Measurements from ENCODE around the gene TREH.

The TREH gene

DNA sequence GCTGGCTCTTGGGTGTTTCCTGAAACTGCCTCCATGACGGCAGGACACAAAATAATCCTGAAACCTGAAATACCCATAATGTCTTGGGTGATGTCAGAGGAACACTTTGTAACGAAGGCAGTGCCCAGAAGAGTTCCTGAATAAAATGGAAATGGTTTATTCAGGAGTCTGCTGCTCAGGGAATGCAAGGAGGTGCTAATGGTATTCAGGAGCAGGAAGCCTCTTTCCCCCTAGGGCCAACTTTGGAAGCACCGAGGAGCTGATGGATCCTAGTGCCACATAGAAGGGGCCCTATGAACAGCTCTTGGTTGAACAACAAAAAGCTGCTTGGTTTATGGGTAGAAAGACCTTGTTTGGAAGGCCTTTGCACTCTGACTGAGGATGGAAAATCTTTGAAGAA, 15.5 kb downstream of the TREH start:
- no peak for DNase-seq (ENCODE audit: low read depth)

DNA sequence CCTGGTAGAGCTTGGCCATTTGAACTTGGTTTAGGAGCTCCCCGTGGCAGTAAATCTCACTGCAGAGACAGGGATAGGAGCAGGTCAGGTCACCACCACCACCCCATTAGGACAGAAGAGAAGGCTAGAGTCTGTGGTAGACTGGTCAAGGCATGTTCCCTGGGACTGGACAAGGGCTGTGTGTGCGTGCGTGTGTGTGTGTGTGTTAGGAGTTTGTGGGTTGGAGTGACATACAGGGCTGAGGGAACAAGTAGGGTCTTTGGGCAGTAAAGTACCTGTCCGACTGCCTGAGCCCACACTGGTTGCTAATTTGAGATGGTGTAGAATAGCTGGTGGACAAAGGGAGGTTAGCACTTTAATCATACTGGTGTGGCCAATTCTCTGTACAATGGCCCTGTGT, 16.1 kb downstream of the TREH start:
- no peak for DNase-seq (ENCODE audit: low read depth)

DNA sequence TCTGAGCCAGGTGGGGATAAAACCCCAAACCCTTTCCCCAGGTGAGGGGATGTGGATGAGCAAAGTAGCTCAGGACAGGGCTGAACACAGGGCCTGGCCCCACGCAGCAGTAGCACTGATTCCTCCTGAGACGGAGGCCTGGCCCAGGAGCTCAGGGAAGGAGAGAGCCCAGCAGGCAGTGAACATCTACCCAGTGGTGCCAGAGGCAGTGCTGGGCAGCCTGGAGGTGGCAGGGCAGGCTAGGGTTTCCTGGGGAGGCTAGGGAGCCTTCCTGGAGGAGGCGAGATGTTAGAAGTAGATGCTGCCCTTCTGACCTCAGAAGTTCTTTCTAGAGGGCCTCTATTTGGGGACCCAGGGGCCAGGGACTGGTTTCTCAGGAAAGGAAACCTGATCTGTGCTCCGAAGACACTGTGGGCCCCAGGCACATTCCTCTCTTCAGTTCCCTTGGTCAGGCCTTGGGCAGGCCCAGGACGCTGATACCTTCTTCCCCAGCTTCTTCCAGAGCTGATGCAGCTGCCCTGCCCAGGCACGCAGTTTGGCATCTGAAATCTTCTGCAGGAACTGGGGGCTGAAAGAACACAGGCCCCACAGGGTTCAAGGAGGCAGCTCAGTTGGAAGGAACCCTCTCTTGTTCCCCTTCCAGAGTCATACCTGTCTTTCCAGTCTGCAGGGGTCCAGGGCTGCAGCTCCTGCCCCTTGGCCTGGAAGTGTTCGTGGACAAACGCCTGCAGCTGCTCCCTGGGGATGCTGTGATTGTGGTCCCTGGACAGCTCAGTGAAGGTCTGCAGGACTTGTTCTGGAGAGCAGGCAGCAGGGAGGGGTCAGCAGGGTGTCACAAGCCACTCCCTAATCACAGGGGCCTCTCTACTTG, 16.8 kb downstream of the TREH start:
- peak; percentile 36 for DNase-seq (ENCODE audit: low read depth)

DNA sequence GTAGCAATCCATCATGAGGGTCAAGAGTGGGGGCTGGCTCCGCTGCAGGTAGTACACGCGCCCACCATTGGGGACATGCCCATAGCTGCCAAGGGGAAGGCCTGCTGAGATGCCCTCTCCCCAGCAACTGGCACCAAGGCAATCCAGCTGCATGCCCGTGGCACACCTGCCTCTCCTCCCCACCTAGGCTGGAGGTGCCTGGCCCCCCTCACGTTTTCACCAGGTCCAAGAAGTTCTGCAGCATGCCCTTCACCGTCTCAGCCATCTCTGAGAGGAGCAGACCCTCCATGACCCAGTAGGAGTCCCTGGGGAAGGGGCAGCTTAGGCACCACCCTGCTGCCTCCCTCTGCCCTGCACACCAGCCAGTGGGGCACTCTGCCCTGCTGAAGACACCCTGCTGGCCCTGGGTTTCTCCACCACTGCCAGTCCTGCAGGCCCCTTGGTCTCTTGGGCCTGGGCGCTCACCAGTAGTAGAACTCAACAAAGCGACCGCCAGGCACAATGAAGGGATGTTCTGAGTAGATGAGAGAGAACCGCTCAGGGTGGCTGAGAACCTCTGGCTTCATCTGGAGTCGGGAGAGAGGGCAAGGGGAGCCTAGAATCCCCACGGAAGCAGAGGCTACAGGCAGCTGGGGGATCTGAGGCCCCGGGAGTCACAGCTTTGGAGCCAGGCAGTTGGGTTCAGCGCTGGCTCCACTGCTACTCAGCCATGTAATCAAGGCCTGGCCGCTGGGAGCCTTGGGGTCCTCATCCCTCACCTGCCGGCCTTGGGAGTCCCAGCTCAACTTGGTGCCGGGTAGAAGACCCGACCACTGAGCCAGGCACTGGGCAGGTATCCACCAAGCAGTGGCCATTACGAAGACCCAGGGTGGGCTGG, 17.8 kb downstream of the TREH start:
- no peak for DNase-seq (ENCODE audit: low read depth)

DNA sequence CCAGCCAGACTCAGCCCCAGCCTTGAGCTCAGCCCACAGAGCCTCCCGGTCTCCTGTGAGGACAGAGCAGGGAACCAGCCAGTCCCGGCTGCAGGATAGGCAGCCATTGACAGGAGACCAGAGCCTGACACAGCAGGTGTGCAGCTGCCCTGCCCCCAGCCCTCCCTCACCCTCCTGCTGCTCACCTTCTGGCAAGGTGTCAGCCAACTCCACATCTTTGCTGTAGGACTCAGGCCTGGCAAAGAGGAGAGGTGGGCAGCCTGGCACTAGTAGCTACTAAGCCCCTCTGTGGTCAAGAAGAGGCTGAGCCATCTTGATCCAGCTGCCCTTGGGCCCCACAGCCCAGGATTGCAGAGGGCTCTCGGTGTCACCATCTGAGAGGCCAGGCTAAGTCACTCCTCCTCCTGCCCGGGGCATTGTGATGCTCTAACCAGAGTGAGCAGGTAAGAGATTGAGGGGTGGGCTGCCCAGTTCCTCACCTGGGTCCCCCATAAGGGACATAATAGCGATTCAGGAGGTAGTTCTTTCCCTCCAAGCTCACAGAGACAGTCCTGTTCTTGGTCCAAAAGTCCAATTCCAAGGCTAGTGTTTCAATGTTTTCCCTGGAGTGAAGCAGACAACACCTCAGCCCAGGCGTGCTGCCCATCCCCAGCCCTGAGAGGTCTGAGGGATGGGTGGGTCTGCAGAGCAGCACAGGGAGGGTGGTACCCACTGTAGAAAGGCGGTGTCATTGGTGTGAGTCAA, 18.6 kb downstream of the TREH start:
- DNase-seq (ENCODE audit: low read depth), result no peak

DNA sequence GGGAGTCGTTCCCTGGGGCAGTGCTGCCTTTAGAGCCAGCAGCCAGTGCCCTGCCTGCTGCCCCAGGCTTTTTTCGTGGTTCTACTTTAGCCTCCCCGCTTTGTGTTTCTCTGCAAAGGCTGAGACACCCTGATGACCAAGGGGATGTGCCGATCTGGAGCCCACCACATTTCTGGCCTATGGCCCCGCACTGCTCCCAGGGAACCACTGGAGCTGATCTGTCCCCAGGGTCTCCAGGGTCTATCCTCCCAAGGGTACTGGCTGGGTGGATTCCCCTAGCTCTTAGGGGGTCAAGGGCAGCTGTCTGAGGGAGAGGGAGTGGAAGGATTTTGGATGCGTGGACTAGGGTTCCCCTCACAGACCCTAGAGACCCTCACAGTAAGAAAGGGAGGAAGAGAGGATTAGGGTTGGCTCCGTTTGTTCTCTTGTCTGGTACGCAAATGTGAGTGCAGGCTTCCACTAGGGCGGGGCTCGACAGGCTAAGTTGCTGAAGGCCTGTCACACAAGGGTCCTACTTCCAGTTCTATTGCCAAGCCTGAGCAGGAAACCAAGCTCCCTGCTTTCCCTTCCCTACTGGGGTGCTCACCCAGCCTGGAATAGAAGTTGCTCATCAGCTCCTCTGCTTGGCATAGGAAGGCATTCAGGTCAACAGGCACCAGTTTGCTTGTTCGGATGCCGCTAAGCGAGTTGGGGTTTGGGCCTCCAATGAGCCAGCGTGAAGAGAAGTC, 19.3 kb downstream of the TREH start:
- no peak for DNase-seq (ENCODE audit: low read depth)

DNA sequence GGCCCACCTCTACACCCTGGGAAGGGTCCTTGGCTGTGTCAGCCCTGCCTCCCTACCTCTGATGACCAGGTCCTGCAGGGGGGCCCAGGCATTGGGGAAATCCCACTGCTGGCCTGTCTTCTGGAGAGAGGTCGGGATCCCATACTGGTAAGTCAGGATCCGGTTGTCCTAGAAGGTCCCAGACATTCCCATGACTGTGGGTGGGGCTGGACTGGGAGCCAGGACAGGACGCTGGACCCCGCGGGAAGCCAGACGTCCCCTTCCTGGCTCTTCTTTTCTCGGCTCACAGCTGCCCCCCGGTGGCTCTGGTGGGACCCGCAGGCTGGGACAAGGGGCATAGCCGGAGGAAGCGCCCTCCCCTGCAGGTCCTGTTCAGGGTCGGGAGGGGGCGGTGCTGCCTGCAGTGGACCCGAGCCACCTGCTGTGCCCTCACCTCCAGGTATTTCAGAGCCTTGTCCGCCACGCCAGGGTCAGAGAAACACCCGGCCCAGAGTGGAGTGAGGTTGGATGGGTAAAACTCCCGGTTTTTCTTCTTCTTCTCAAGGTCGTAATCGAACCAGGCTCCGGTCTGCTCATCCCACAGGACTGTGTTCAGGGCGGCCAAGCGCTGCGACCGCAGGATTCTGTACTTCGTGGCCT, 20.0 kb downstream of the TREH start:
- peak; percentile 86 for DNase-seq (ENCODE audit: low read depth)

DNA sequence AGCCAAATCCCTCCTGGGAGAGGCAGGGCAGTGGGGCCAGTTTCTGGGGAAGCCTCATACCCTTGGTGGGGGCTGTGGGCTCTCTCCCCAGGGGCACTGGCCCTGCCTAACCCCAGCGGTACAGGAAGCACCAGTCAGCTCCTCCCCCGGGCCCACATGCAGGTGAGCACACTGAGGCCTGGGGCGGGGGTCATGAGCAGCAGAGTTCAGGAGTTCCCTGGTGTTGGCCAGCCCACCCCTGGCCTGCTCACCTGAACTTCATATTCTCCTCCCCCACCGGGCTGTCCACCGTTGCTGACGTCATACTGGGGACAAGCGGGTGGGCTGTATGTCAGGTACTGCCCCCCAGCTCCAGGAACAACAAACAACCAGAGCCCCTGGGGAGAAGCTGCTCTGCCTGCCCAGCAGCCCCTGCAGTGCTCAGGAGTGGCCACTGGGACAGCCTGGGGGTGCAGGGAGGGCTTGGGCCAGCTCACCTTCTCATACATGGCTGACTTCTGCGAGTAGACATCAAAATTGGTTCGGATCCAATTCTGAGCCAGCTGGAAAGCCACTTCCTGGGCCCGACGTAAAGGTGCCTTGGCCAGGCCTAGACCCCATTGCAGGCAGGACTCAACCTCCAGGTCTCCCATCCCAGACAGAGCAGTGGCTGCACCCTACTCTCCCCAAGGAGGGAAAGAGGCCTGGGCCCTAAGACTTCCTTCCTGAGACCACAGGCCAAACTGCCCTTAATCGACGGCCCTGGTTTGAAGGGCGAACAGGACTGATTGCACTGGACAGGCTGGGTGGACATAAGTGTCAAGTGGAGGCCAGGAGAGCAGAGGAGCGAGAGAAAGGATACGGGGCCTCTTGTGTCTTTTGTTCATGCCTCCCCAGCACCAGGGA, 20.8 kb downstream of the TREH start:
- peak; percentile 26 for DNase-seq (ENCODE audit: low read depth)

DNA sequence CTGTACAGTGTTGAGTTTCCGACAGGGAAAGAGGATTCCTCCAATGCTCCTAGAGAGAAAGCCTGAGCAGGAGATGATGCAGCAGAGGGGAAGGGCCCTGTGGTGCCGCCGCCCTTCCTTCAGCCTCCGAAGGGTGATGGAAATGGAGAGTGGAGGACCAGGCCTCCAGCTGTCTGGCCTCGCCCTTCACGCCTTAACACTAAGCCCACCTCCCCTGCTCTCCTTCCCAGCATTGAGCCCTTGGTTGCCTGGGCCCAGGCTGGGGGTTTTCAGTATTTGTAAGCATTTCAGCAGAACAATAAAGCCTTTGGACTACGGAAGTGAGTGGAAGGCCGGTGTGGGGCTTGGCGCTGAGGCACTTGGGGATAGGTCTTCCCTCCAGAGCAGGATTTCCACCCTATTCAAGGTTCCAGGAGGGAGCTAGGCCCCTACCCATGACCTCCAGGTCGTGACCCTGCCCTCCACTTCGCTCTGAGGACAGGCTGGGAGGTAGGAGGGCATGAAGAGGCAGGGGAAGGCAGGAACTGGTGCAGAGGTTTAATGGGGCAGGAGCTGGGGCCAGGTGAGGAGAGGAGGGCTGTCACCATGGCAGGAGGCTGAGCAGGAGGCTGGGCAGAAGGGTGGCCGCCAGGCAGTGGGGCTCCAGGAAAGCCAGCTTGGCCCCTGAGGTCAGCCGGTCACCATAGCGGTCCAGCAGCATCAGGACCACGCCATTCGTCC, 21.6 kb downstream of the TREH start:
- DNase-seq (ENCODE audit: low read depth), result no peak

DNA sequence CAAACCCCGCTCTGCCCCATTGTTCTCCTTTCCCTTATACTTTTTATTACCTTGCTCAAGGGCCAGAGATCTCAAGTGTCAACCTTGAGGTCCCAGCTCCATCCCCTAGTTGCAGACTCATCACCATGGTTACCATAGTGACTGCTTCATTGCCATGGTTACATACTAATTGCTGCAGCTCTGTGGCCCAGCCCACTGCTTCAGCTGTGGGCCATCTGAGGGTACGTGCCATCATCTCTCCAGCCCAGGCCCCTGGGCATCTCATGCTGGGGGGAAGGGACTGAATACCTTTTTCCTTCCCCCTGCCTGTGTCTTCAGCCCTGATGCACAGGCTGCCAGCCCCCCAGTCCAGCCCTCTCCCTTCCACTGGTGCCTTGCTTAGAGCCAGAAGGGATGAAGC, 22.2 kb downstream of the TREH start:
- DNase-seq (ENCODE audit: low read depth), result peak; percentile 24

DNA sequence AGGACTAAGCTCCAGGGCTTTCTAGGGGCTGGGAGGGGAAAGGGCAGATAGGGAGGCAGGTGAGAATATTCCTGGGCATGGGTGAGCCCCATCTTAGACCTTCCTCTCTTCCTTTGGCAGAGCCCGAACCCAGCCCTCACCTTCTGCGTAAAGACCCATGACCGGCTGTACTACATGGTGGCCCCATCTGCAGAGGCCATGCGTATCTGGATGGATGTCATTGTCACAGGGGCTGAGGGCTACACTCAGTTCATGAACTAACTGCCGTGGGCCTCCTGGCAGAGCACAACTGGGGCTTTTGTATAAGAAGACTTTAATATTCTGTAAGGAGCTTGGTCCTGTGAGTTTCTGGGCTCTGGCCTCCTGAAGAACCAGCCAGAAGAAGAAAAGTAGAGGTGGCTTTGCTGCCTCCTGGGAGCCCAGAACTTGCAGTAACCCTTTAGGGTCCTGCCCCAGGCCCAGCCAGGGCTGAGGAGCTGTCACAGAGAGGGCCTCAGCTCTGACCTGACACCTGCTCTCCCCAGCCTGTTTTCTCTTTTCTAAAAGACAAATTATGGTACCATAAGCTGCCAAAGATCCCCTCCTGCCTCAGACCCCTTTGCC, 22.8 kb downstream of the TREH start:
- DNase-seq (ENCODE audit: low read depth), result no peak

DNA sequence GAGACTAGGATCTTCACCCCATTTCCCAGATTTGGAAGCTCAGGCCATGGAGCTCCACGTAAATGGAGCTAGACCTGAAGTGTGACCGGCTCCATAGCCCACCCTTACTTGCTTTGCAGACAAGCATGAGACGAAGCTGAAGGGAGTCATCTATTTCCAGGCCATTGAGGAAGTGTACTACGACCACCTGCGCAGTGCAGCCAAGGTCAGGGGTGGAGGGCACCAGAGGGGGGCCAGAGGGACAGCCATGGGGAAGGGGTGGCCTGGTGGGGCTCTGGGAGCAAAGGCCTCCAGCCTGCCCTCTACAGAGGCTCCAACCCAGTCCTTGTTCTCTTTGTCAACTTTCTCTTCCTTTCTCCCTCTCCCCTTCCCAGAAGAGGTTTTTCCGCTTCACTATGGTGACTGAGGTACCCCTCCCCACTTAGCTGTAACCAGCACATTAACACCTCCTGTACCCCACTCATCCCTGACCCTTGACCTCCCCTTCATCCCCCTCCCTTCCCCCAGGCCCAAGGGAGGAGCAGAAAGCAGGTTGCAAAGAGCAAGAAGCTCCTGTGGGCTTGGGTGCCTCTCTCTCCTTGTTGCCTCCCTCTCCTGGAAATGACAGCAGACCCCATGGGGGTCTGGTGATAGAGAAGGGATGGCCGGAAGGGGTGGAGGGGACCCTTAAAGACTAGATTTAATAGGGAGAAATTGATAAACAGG, 23.8 kb downstream of the TREH start:
- no peak for DNase-seq (ENCODE audit: low read depth)

DNA sequence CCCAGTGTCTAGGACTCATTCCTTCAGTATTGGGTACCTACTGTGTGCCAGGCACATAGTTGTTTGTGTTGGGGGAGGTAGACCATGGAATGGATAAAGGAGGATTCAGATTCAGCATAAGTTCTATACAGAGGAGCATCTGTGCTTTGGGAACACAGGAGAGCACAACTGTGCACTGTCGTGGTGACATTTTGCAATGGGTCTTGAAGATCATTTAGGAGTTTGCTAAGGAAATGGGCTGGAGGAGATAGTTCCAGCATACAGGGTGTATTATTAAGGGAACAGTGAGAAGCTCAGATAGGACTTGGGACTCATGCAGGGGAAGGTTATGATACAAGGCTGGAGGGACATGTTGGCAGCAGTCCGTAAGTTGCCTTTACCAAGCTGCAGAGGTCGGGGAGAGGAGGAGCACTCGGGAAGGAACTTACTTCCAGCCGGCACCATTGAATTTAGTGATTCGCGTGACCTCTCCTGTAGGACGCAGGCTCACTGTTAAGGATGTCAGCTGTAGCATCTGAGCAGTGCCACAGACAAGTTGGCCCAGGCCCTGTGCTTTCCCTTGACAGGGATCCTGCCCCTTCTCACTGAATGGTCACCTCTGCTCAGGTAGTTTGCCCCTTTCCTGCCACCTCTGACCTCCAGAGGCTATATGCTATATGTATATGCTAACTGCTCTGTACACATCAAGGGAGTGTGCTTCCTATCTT, 25.6 kb downstream of the TREH start:
- DNase-seq (ENCODE audit: low read depth), result no peak

DNA sequence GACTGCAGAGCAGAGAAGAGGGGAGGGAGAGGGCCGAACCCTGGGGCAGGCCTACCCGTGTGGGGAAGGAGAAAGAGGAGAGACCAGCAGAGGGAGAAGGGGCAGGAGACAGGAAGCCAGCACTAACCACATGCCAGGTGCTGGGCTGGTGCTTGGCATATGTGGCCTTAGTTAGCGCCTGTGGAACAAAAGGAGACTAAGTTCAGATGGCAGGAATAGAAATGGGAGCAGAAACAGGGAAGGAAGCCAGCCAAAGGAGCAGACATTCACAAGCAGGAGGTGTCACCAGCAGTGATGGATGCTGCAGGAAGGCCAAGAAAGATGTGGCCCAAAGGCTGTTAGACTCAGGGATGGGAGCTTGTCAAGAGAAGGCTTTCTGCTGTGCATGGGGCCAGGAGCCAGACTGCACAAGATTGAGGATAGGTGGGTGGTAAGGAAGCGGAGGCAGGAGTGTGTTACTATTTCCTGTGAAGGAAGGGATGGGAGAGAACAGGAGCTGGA, 26.7 kb downstream of the TREH start:
- DNase-seq (ENCODE audit: low read depth), result no peak

DNA sequence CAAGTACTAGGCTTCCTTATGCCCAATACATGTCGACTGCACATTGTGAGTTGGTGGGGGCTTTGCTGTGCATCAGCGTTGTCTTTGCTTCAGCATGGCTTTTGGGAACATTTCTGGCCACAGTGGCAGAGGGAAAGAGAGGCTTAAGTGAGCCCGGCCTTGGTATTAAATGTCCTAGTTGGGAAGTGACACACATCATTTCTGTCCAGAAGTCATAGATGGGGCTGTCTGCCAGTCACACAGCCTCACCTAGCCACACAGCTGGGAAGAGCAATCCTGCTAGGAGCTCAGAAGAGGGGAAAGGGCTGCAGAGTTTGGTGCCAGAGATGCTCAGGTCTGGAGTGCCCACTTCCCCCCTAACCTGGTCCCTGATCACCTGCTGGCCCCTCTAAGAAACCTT, 27.6 kb downstream of the TREH start:
- DNase-seq (ENCODE audit: low read depth), result no peak

DNA sequence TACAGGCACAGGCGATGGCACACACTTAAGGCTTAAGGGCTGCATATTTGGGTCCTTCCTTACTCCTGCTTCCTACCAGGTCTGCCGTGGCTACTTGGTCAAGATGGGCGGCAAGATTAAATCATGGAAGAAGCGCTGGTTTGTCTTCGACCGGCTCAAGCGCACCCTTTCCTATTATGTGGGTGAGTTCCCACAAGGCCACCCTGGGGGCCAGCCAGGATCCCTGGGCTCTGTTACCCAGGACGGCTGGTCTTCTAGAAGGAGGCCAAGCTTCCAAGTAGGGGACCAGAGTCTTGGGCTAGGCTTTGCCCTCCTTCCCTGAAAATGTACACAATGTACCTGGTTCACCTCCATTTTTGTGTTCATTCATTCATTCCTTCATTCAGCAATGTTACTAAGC, 29.1 kb downstream of the TREH start:
- no peak for DNase-seq (ENCODE audit: low read depth)

DNA sequence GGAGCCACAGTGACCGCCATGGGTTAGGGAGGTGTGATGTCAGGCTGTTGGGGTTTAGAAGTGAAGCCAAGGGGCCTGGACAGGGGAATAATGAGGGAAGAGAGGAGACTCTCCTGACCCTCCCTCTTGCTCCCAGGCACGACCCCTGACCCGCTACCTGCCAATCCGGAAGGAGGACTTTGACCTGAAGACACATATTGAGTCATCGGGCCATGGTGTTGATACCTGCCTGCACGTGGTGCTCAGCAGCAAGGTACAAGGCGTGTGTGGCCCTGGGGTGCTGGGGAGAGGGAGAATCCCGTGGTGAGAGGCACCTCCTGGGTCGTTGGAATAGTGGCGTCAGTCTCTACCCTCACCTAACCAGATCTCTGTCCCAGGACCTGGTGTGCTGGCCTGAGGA, 29.5 kb downstream of the TREH start:
- DNase-seq (ENCODE audit: low read depth), result no peak

DNA sequence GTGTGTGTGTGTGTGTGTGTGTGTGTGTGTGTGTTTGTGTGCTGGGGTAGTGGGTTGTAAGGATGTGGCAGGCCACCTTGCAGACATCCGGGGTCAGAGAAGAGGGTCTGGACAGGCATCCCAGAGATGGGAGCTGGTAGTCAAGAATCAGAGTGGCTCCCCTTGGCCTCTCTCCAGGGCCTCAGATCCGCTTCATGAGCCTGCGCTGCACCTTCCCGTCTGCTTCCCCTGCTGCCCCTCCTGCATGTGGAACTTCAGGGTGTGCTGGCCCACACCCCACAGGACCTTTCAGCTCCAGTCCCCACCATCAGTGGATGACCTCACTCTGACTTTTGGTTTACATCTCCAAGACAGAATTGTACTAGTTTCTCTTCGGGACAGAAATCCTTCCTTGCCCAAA, 31.2 kb downstream of the TREH start:
- DNase-seq (ENCODE audit: low read depth), result no peak

Measured in EH (cell line).